ENCODE measurements around the gene LRRC59. TPM values are rescaled to one million over a fixed set of nuclear protein-coding genes. Genes with fewer than 3 reads are reported as not detected.

The LRRC59 gene
- total and polyA plus RNA-seq, 2 experiments from 2014 or later, result 46.4 to 124 TPM

- Histone ChIP-seq H3K4me2 (peak overlapping the region; percentile 1; the same call in 1 of the 2 replicates), H3F3A (replicated peaks; ENCODE audit: low read depth) (no peaks in the 10 kb centered on the region), H3K36me3 (ENCODE audit: insufficient read depth) (0 out of 2 replicates have a peak, but pooled peaks cover under 1% of the 10 kb centered on the region), H4K20me1 (replicated peaks; ENCODE audit: insufficient read depth) (no peaks in the 10 kb centered on the region; the same call in 1 of the 2 replicates), H2AFZ (no peak overlapping the region), H3K9me2 (ENCODE audit: insufficient read depth) (no peaks in the 10 kb centered on the region), H3K4me3 (no peak overlapping the region), H3K4me1 (ENCODE audit: insufficient read depth) (peaks cover 19% of the 10 kb centered on the region), H3K27ac (ENCODE audit: low read depth) (no peak overlapping the region), H3K27me3 (ENCODE audit: insufficient read depth) (no peaks in the 10 kb centered on the region), H3K79me2 (replicated peaks; ENCODE audit: insufficient read depth) (no peaks in the 10 kb centered on the region)
- no peak for TF ChIP-seq REST (IDR thresholded peaks at IDR 0.05; ENCODE audit: unreplicated experiment)
- no peak for TF ChIP-seq STAT1 (IDR thresholded peaks at IDR 0.05; ENCODE audit: unreplicated experiment)
- no peak for TF ChIP-seq POLR2AphosphoS5 (IDR thresholded peaks at IDR 0.05; ENCODE audit: low read depth)
- no peak for TF ChIP-seq ZNF114 (CRISPR knock-in tag; IDR thresholded peaks at IDR 0.05)
- H3K9me3 Mint-ChIP-seq, result no peaks in the 10 kb centered on the region; the same call in 2 of the 3 replicates
- no peak overlapping the region for H3K27ac Mint-ChIP-seq
- DNase-seq (ENCODE audit: low spot score) (no peak), ATAC-seq (no peak)
- peaks cover 35% of the 10 kb centered on the region for H3K4me1 Mint-ChIP-seq
- H3K4me3 Mint-ChIP-seq, result no peak overlapping the region; the same call in 2 of the 3 replicates
- peaks cover 25% of the 10 kb centered on the region for H3K36me3 Mint-ChIP-seq (ENCODE audit: low read depth)
- peaks cover 12% of the 10 kb centered on the region for H3K27me3 Mint-ChIP-seq (ENCODE audit: insufficient read depth, low read depth, poor library complexity)
Observed at GRCh38 chr17:50362661-50363060, 34.7 kb downstream of the LRRC59 start.

GRCh38 chr17:50361561-50362480, 35.5 kb downstream of the LRRC59 start:
- Histone ChIP-seq H3K4me3 (no peak overlapping the region), H3K79me2 (replicated peaks; ENCODE audit: insufficient read depth) (no peaks in the 10 kb centered on the region), H3K27me3 (ENCODE audit: insufficient read depth) (no peaks in the 10 kb centered on the region), H3K9me2 (ENCODE audit: insufficient read depth) (no peaks in the 10 kb centered on the region), H3K4me2 (peak overlapping the region; percentile 1; the same call in 1 of the 2 replicates), H3F3A (replicated peaks; ENCODE audit: low read depth) (no peaks in the 10 kb centered on the region), H2AFZ (no peak overlapping the region), H3K36me3 (ENCODE audit: insufficient read depth) (no peaks in the 10 kb centered on the region), H3K4me1 (ENCODE audit: insufficient read depth) (peaks cover 19% of the 10 kb centered on the region), H3K27ac (ENCODE audit: low read depth) (0 out of 2 replicates have a peak overlapping the region, but pooled peaks have one; percentile 9), H4K20me1 (replicated peaks; ENCODE audit: insufficient read depth) (no peaks in the 10 kb centered on the region; the same call in 1 of the 2 replicates)
- peaks cover 35% of the 10 kb centered on the region for H3K4me1 Mint-ChIP-seq
- DNase-seq (ENCODE audit: low spot score), result peak; percentile 84
- 0 out of 2 replicates have a peak overlapping the region, but pooled peaks have one; percentile 37 for H3K27ac Mint-ChIP-seq
- H3K27me3 Mint-ChIP-seq (ENCODE audit: insufficient read depth, low read depth, poor library complexity), result peaks cover 12% of the 10 kb centered on the region
- H3K36me3 Mint-ChIP-seq (ENCODE audit: low read depth), result peaks cover 28% of the 10 kb centered on the region
- H3K4me3 Mint-ChIP-seq, result no peak overlapping the region; the same call in 2 of the 3 replicates
- no peaks in the 10 kb centered on the region; the same call in 2 of the 3 replicates for H3K9me3 Mint-ChIP-seq
- peak; percentile 48 for ATAC-seq
- TF ChIP-seq STAT1 (IDR thresholded peaks at IDR 0.05; ENCODE audit: unreplicated experiment), result no peak
- peak; percentile 53 for TF ChIP-seq POLR2AphosphoS5 (IDR thresholded peaks at IDR 0.05; ENCODE audit: low read depth)
- TF ChIP-seq NANOG (IDR thresholded peaks at IDR 0.05; ENCODE audit: borderline replicate concordance), result no peak
- no peak for TF ChIP-seq ETS1 (IDR thresholded peaks at IDR 0.05)
- no peak for TF ChIP-seq JUNB (IDR thresholded peaks at IDR 0.05; ENCODE audit: unreplicated experiment)
- TF ChIP-seq CREB1 (CRISPR knock-in tag; IDR thresholded peaks at IDR 0.05; ENCODE audit: low read depth), result no peak
- no peak for TF ChIP-seq REST (IDR thresholded peaks at IDR 0.05; ENCODE audit: unreplicated experiment)
